B cell (primary cell): ENCODE measurements around the gene NANS. TPM values are rescaled to one million over a fixed set of nuclear protein-coding genes. Genes with fewer than 3 reads are reported as not detected.

Experiments
- ATAC-seq: fragments of 200-7000 bp; cut with Tn5 transposase; one replicate; pipeline ENCODE4 v1.10.0; 2021; ENCODE audit warnings: low read depth, mild to moderate bottlenecking, moderate number of reproducible peaks, moderate library complexity
- CTCF ChIA-PET: fragments of 350-600 bp; sonication (Branson Sonifier 250); formaldehyde crosslinking; loops from one replicate; lab custom pipeline; 2021; ENCODE audit warnings: antibody characterized with exemption, inconsistent platforms; lab: Charles Lee
- POLR2A ChIA-PET: fragments of 350-600 bp; sonication (Branson Sonifier 250); formaldehyde crosslinking; loops from one replicate; lab custom pipeline; 2021; ENCODE audit warnings: antibody characterized with exemption; lab: Charles Lee
- DNase-seq: peaks from one replicate; pipeline ENCODE4 v3.0.0; 2013
- H2AFZ ChIP-seq: 2 replicates; pipeline ENCODE4 v1.6.1; 2012; ENCODE audit warnings: mild to moderate bottlenecking, low read depth, low read length; ENCODE audit not compliant: insufficient read depth, poor library complexity, severe bottlenecking
- H3K27ac ChIP-seq, 2 donors: 1 replicate in 1 of 2; 2 replicates in 1 of 2; pipeline ENCODE4 v1.5.1; 2012 to 2013; ENCODE audit warnings: low read length in 2 of 2, mild to moderate bottlenecking in 2 of 2, moderate library complexity in 1 of 2
- H3K27me3 ChIP-seq, 4 experiments: fragments of 200-600 bp in 1 of 4; sonication (generic) in 1 of 4; replicated peaks in 1 of 4; 1 replicate in 2 of 4; 2 replicates in 2 of 4; pipeline versions ENCODE4 v1.6.1 to v1.7.0; 2013 to 2016; ENCODE audit warnings: low read length in 3 of 4, mild to moderate bottlenecking in 2 of 4, mixed read lengths in 1 of 4, moderate library complexity in 1 of 4; ENCODE audit not compliant: insufficient read depth in 4 of 4, control insufficient read depth in 3 of 4; ENCODE audit errors: control extremely low read depth in 1 of 4
- H3K36me3 ChIP-seq, 2 experiments: replicated peaks in 1 of 2; 1 replicate in 1 of 2; 2 replicates in 1 of 2; pipeline versions ENCODE4 v1.6.1 to v1.7.1; 2013; ENCODE audit warnings: low read length in 1 of 2; ENCODE audit not compliant: insufficient read depth in 2 of 2, control insufficient read depth in 1 of 2; ENCODE audit errors: control extremely low read depth in 1 of 2, extremely low read depth in 1 of 2
- H3K4me1 ChIP-seq, 2 donors: fragments of 200-600 bp in 1 of 2; sonication (generic) in 1 of 2; 1 replicate in 1 of 2; 2 replicates in 1 of 2; pipeline versions ENCODE4 v1.5.1 to v1.6.1; 2013 to 2017; ENCODE audit warnings: low read length in 2 of 2; ENCODE audit not compliant: control insufficient read depth in 2 of 2, insufficient read depth in 2 of 2
- H3K4me2 ChIP-seq: replicated peaks from 2 replicates; pipeline ENCODE3; 2012; ENCODE audit warnings: mild to moderate bottlenecking, low read depth, low read length; ENCODE audit not compliant: poor library complexity, severe bottlenecking
- H3K4me3 ChIP-seq, 5 experiments: fragments of 200-600 bp in 1 of 5; sonication (generic) in 1 of 5; 1 replicate in 3 of 5; 2 replicates in 2 of 5; pipeline versions ENCODE4 v1.5.1 to v1.7.0; 2011 to 2016; ENCODE audit warnings: low read length in 4 of 5, mild to moderate bottlenecking in 4 of 5, low read depth in 2 of 5, control low read depth in 1 of 5, moderate library complexity in 1 of 5; ENCODE audit not compliant: insufficient read depth in 1 of 5; ENCODE audit errors: control extremely low read depth in 1 of 5, extremely low read depth in 1 of 5
- H3K79me2 ChIP-seq: fragments of 200-600 bp; sonication (generic); one replicate; pipeline ENCODE4 v1.6.0; 2016; ENCODE audit warnings: low read length; ENCODE audit not compliant: control insufficient read depth, insufficient read depth
- H3K9ac ChIP-seq: fragments of 200-600 bp; sonication (generic); 2 replicates; pipeline ENCODE4 v1.6.1; 2017; ENCODE audit warnings: mild to moderate bottlenecking, low read length, moderate library complexity
- H3K9me3 ChIP-seq, 3 donors: one replicate each; pipeline versions ENCODE4 v1.6.1 to v1.7.1; 2013; ENCODE audit warnings: low read length in 2 of 3; ENCODE audit not compliant: control insufficient read depth in 2 of 3, insufficient read depth in 1 of 3; ENCODE audit errors: control extremely low read depth in 1 of 3
- H4K20me1 ChIP-seq: 2 replicates; pipeline ENCODE4 v1.6.0; 2012; ENCODE audit warnings: mild to moderate bottlenecking, low read length; ENCODE audit not compliant: insufficient read depth, control insufficient read depth, poor library complexity, severe bottlenecking
- H3K27ac Mint-ChIP-seq: one replicate; pipeline ENCODE4 v1.8.0; 2021; ENCODE audit warnings: mixed read lengths
- H3K27me3 Mint-ChIP-seq: one replicate; pipeline ENCODE4 v1.8.0; 2021; ENCODE audit warnings: mixed read lengths
- H3K4me1 Mint-ChIP-seq: one replicate; pipeline ENCODE4 v1.8.0; 2021; ENCODE audit warnings: mixed read lengths
- H3K4me3 Mint-ChIP-seq: one replicate; pipeline ENCODE4 v1.8.0; 2021; ENCODE audit warnings: mixed read lengths
- H3K9me3 Mint-ChIP-seq: one replicate; pipeline ENCODE4 v1.8.0; 2022; ENCODE audit warnings: mixed read lengths; ENCODE audit not compliant: insufficient read depth
- EZH2 ChIP-seq: IDR thresholded peaks from 2 replicates; pipeline ENCODE4 v1.6.1; 2012; ENCODE audit warnings: borderline replicate concordance, low read depth, mild to moderate bottlenecking, moderate library complexity, low read length; ENCODE audit not compliant: insufficient read depth, poor library complexity, severe bottlenecking
- WGBS: methylation state at CpG from one replicate; pipeline ENCODE4 v1.1.5; 2013; ENCODE audit warnings: missing lambda C conversion rate; ENCODE audit not compliant: insufficient coverage; 5-methylcytosine and 5-hydroxymethylcytosine counted together
- intact Hi-C: fragments of 100-400 bp; cut with micrococcal nuclease; formaldehyde crosslinking; loops from one replicate; pipeline ENCODE4 v1.10.0; 2022
- polyA plus RNA-seq: library from polyadenylated mRNA; depleted of rRNA; stranded (reverse); fragments of >200 nt; gene quantifications from 2 replicates; pipeline ENCODE4 v1.2.3, GENCODE V29; 2012
- total RNA-seq, 2 donors: library from RNA; stranded (reverse); fragments of 120-200 nt in 1 of 2; gene quantifications; 1 replicate in 1 of 2; 2 replicates in 1 of 2; pipeline versions ENCODE4 v1.2.3 to v1.2.4, GENCODE V29; 2013 to 2022
- TF ChIP-seq, protein P1 (sequence below): fragments of 200-600 bp; IDR thresholded peaks from one replicate; pipeline ENCODE4 v1.8.0; 2022; ENCODE audit warnings: antibody characterized with exemption, mild to moderate bottlenecking

The NANS gene
- total and polyA plus RNA-seq, 2 donors (not counting 1 experiment from before 2014, with no cell fraction given) = 14.2 to 14.9 TPM

DNA sequence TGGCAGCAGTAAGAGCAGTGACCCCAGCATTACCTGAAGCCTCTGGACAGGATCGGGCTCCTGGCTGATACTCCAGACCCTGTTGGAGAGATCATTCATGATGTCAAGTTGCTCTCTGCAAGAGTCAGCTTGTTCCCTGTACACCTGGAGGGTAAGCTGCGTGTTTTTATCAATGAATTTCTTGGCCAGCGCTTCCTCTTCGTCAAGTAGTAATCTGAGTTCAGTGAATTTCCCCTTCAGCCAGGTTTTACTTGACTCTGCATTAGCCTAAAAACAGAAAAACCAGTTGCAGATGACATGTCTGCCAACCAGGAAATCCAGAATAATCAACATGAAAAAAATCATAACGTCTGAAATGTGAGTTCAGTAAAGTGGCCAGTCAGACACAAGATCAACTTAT, 43.4 kb downstream of the NANS start:
- Histone ChIP-seq H3K27ac (peak overlapping the region in 1 of 2 donors; percentile 19), H3K79me2 (peaks cover 48% of the 10 kb centered on the region), H3K9ac (peak overlapping the region; percentile 9), H3K36me3 (peaks cover 0 to 17% of the 10 kb centered on the region in 2 experiments), H3K4me3 (no peak overlapping the region), H3K4me1 (peaks cover 63 to 68% of the 10 kb centered on the region in 2 donors), H3K9me3 (no peaks in the 10 kb centered on the region), H3K27me3 (no peaks in the 10 kb centered on the region), H3K4me2 (peak overlapping the region; percentile 10), H2AFZ (no peak overlapping the region), H4K20me1 (no peaks in the 10 kb centered on the region)
- H3K27ac Mint-ChIP-seq = peak overlapping the region; percentile 77
- no peak for ATAC-seq
- POLR2A ChIA-PET = no interaction called here
- peak overlapping the region; percentile 67 for H3K4me3 Mint-ChIP-seq
- intact Hi-C loops = loop anchor here (5.0 to 10.0 kb wide), 4 partner anchors 43 to 1685 kb away; partner anchors contain the start of genes ANP32B, CORO2A, NANS and ZNF367
- no peaks in the 10 kb centered on the region for H3K9me3 Mint-ChIP-seq
- 21% methylated on average over 4 of the region's 5 CpGs for WGBS
- CTCF ChIA-PET = interaction anchor here (0.9 to 1.1 kb wide), 3 partner anchors 11 to 26 kb away, joined by 4 read pairs; no protein-coding TSS in a partner anchor
- DNase-seq = peak; percentile 44
- peaks cover 63% of the 10 kb centered on the region for H3K4me1 Mint-ChIP-seq
- H3K27me3 Mint-ChIP-seq = no peaks in the 10 kb centered on the region
- no peak for TF ChIP-seq EZH2
- TF ChIP-seq, protein P1, sequence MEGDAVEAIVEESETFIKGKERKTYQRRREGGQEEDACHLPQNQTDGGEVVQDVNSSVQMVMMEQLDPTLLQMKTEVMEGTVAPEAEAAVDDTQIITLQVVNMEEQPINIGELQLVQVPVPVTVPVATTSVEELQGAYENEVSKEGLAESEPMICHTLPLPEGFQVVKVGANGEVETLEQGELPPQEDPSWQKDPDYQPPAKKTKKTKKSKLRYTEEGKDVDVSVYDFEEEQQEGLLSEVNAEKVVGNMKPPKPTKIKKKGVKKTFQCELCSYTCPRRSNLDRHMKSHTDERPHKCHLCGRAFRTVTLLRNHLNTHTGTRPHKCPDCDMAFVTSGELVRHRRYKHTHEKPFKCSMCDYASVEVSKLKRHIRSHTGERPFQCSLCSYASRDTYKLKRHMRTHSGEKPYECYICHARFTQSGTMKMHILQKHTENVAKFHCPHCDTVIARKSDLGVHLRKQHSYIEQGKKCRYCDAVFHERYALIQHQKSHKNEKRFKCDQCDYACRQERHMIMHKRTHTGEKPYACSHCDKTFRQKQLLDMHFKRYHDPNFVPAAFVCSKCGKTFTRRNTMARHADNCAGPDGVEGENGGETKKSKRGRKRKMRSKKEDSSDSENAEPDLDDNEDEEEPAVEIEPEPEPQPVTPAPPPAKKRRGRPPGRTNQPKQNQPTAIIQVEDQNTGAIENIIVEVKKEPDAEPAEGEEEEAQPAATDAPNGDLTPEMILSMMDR = no peak

DNA sequence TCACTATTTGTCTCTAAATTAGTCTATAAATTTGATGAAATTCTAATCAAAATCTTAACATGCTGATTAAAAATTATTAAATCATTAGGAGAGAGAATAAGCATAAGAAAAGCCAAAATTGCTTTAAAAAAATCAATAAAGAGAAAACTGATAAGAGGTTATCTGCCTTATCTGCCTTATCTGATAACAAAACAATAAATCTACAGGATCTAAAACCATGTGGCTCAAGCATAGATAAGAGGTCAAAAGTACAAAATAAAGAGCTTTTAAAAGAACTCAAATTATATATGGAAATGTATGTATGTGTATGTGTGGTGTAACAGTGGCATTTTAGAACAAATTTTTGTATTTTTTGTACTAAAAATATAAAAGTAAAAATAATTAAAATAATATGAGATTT, 43.9 kb downstream of the NANS start:
- Histone ChIP-seq H3K9ac (no peak overlapping the region), H3K36me3 (peaks cover 0 to 17% of the 10 kb centered on the region in 2 experiments), H3K4me2 (peak overlapping the region; percentile 10), H4K20me1 (no peaks in the 10 kb centered on the region), H3K79me2 (peaks cover 50% of the 10 kb centered on the region), H3K4me3 (no peak overlapping the region), H3K27me3 (no peaks in the 10 kb centered on the region), H2AFZ (no peak overlapping the region), H3K4me1 (peaks cover 68 to 73% of the 10 kb centered on the region in 2 donors), H3K27ac (peak overlapping the region in 1 of 2 donors; percentile 19), H3K9me3 (no peaks in the 10 kb centered on the region)
- Mint-ChIP-seq H3K27ac (no peak overlapping the region), H3K4me3 (no peak overlapping the region), H3K4me1 (peaks cover 65% of the 10 kb centered on the region), H3K27me3 (no peaks in the 10 kb centered on the region), H3K9me3 (no peaks in the 10 kb centered on the region)
- CTCF ChIA-PET = interaction anchor here (1.1 to 2.0 kb wide), 2 partner anchors 12 to 18 kb away, joined by 4 to 16 read pairs; partner anchors contain the start of gene TRIM14
- intact Hi-C loops = loop anchor here (5.0 to 10.0 kb wide), 4 partner anchors 43 to 1686 kb away; partner anchors contain the start of genes ANP32B, CORO2A, NANS and ZNF367
- POLR2A ChIA-PET = no interaction called here
- DNase-seq = no peak
- no peak for TF ChIP-seq EZH2
- TF ChIP-seq, protein P1 = no peak
- ATAC-seq = no peak
